ENCODE results near the gene CSH2.
"Not testable (repeated sequence)": the region's sequence is repeated elsewhere in the genome, so short reads cannot be mapped to it uniquely, and the experiment has no call there.

CSH2 gene

DNA sequence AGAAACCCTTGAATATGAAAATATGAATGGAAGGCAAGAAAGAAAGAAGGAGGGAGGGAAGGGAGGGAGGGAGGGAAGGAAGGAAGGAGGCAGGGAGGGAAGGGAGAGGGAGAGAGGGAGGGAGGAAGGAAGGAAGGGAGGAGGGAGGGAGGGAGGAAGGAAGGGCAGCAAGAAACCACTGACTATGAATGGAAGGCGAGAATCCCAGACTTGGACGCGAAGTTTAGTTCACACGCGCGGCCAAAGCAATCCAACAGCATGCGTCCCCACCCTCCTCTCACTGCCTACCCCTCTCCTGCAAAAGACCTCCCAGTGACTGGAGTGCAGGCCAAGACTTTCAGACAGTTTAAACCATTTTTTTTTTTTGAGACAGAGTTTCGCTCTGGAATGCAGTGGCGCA lies 23.1 kb downstream of the CSH2 start:
- DNase-seq, result no peak

GRCh38 chr17:63848834-63849689 lies 24.4 kb downstream of the CSH2 start:
- DNase-seq, result peak; percentile 99

DNA sequence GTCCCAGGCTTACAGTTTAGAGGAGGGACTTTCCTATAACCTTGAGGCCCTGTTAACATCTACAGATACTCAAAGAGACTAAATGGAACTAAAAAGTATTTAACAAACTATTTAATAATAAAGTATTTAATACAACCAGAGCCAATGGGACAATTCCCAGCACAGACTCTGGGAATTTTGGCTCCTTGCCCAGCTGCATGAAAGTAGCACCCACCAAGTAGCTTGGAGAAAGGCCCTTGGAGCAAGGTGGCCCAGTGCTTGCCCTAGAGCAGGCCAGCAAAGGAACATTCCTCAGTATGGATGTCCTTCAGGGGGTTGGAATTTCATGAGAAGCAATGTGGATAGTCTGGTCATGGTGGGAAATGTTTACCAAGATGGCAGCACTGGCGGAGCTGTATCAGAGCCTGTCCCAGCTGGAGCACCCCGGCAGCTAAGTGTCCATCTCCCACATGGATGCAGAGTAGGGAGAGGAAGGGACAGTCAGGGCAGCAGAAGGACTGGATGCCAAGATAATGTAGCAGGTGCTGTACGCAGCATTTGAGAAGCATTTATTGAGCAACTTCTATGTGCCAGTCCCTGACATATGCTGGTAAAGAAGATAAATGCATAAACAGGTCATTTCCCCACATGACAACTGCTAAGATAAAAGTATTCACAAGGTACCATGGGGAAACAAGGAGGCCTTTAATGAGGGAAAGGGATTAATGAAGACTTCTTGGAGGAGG lies 25.8 kb downstream of the CSH2 start:
- no peak for DNase-seq

DNA sequence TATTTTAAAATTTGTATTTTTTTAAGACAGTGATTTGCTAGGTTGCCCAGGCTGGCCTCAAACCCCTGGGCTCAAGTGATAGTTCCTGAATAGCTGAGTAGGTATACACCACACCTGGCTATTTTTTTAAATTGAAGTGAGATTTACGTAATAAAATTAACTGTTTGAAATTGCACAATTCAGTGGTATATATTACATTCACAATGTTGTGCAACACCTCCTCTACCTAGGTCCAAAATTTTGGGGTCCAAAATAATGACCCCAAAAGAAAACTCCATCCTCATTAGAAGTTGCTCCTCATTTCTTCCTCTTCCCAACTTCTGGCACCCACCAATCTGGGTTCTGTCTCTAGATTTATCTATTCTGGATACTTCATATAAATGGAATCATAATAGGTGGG lies 28.0 kb downstream of the CSH2 start:
- DNase-seq, result no peak

GRCh38 chr17:63843910-63844677 lies 29.4 kb downstream of the CSH2 start:
- no peak for DNase-seq

- DNase-seq, result not testable (repeated sequence)
Measured at GRCh38 chr17:63843387-63843888, 30.0 kb downstream of the CSH2 start.

DNA sequence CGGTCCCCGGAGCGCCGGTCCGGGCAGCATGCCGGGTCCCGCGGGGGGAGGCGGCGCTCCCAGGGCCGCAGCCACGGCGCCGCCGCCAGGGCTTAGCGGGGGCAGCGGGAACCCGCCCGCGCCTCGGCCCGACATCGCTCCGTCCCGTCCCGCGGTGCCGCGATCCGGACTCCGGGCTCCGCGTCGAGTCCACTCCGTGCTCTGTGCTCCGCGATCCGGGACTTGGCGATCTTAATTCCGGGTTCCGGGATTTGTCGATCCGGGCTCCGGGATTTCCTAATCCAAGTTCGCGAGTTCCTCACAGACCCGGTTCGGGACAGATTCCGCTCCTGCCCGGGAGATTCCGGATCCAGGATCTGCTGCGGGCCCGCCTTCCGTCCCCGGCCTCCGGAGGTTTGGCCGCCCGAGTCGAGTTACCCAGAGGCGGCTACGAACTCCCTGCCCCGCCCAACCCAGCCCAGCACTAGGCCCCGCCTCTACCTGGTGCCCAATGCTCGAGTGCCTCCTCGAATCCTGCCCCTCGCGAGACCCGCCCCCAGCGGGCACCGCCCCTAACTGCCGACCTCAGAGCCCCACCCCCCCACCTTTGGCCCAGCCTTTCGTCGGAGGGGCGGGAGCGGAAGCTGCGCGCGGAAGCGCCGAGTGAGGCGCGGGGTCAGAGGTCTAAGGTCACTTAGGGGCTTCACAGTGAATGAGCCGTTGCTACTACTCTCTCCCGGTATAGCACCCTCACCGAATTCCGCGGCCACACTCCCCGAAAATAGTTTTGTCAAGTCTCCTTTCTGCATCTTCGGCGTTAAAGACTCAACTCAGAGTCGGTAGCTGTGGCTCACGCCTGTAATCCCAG lies 30.7 kb downstream of the CSH2 start, which contains the start of gene SMARCD2:
Gene SMARCD2, minus strand, starts transcription at position 146 of the 847 bp plus-strand sequence. Its CDS starts 11 bp downstream, at position 135.
- DNase-seq, result peak; percentile 99

DNA sequence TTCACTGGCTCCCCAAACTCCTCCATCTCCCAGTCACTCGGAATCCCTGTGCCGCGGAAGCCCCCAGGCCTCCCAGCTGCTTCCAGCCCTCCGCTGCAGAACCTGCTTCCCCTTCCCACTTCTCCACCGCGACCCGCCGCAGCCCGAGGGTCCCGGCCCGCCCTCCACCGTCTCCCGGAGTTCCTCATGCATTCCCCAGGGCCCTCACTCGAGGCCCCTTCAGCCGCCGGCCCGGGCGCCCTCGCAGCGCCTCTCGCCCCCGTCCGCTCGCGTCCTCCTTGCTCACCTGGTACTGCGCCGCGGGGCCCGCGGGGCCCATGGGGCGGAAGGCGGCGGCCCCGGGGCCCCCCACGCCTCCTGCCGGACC lies 31.3 kb downstream of the CSH2 start:
- peak; percentile 54 for DNase-seq

DNA sequence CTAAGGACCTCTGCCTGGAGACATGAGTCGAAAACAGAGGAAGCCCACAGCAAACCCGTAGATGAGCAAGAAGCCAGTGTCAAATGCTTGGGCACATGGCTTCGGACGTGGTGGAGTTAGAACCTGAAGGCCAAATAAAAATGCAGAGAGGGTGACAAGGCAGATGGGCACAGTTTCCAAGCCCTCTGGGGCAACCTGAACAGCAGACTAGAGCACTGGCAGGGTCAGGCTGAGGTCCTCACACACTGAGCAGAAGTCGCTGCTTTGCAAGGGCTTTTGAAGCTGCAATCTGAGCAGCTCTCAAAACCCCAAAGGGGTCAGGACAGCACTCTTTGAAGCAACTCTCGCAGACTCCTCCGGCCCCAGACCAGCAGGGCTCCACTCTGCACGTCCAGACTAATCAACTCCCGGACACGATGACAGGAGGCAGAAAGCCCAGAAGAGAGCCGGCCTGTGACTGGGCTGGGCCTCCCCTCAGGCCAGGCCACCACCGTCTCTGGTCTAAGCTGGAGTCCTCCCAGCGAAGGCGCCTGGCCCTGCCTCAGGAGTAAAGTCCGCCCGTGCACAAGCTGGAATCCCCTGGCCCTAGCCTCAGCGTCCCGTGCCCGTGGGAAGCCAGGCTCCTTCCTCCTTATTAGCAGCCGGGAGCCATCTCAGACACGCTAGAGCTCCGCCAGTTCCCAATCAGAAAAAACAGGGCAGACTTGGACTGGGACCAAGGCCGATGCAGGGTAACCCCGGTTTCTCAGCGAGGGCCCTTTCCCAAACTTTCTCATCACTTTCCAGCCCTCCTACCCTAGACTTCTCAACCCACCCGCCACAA lies 31.9 kb downstream of the CSH2 start:
- DNase-seq, result peak; percentile 31

DNA sequence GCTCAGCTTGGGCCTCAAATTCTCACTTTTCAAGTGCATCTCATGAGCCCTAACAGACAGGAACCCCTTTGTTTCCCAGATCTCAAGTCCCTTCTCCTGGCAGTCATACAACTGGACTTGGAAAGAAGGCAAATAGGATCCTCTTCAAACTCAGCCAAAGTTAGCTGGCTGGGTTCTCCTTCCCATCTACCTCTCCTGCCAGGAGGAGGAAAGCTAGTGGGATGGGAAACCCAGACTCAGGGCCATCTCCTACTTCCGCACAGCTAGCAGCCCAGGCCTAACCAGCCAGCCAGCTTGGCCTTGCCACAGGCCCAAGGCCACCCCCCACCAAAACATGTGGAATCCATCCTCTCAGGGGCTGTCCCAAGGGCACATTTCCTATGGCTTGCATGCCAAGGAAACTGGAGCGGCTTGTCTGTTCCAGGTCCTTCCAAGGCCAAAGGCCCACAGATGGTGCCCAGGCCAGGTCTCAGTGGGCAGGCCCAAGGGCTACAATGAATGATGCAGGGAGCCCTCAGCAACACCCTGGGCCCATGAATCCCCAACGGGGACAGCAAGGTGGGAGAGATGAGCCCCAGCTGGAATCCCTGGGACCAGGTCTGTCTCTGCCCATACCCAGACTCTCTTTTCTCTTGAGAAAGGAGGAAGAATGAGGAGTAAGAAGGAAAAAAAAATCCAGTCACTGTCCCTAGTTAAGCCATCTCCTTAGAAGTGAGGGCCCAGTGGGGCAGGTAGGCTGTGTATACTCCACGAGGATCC lies 32.7 kb downstream of the CSH2 start:
- DNase-seq, result no peak

- DNase-seq, result no peak
Measured at GRCh38 chr17:63838631-63839171, 34.8 kb downstream of the CSH2 start.

DNA sequence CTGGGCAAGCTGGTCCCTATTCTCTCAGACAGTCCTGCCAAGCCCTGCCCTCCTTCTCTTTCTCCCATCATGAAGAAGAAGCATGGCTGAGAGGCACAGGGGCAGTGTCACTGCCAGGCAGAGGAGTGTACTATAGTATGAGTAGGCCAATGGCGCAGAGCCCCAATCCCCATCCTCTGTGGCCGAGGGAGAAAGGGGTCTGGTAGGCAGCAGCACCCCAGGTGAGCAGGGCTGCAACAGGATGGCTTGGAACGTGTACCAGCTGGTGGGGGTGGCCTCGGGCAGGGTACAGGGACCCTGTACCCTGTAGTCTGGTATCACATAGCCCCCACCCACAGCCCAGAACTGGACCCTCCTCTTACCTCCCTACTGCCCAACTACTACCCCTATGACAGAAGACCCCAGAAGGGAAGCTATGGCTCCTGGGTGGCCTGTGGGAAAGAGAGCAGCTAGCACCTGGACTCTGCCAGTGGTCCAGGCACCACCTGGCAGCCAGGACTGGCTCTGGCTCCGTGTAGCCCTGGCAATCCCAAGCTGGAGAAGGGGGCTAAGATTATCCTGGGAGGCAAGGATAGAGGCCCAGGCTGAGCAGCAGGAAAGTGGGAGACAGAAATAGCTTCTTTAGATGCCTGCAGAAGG lies 35.4 kb downstream of the CSH2 start:
- no peak for DNase-seq

DNA sequence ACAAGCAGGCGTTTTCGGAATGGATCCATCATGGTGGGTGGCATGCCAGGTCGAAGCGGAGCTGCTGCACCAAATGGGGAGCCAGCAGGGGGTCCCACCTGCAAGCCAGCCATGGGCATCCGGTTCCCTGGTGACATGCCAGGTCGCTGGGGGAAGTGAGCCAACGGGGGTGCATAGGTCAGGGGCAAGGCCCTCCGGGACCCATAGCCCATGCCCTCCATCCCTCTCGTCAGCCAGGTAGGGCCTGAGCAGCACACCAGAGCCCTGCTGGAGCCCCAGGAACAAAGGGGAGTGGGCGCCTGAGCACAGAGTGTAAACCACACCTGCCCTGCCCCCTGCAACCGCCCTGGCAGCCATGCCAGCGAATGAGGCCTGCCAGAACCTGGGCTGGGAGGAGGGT lies 36.0 kb downstream of the CSH2 start:
- DNase-seq, result no peak

GRCh38 chr17:63836811-63837210 lies 36.7 kb downstream of the CSH2 start:
- no peak for DNase-seq

GRCh38 chr17:63835167-63835720 lies 38.2 kb downstream of the CSH2 start:
- no peak for DNase-seq

DNA sequence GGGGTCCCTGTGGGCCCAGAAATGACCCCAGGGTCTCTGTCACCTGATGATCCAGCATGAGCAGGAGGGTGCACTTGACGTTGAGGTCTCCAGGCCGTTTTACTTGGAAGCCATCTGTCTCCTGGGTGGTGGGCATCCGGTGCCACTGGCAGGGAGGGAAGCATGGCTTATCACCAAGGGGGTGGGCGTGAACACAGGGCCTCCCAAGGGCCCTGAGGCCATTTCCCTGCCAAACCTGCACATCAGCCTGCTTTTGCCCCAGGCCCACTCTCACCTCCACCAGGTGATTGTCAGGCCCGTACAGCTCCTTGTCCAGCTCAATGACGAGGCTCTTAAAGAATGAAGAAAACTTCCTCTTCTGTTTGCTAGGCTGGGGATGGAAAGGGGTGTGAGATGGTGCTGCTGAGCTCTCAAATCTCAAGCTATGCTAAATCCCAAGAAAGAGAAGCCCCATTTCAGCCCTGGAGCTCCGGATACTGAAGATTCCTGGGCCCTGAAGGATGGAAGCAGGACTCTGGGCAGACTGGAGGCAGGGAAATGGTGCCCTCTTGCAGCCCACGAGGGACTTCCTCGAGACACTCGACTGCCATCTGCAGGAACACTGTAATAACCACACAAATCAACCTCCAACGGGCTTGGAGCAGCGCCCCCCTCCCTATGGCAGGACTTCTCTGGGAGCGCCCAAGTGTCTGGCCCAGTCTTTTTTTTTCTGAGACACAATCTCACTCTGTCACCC lies 38.9 kb downstream of the CSH2 start:
- DNase-seq, result peak; percentile 54

GRCh38 chr17:63833741-63834373 lies 39.6 kb downstream of the CSH2 start:
- no peak for DNase-seq

All from activated CD4-positive, alpha-beta T cell treated with anti-CD3 and anti-CD28 coated beads for 48 hours (primary cell).